Kidney (tissue), 14 donors: ENCODE measurements around the gene FGFR3. TPM values are rescaled to one million over a fixed set of nuclear protein-coding genes. Genes with fewer than 3 reads are reported as not detected.
A peak's percentile ranks its signal among the peaks of the same experiment; 100 is the strongest.

Experiments
- DNase-seq, 5 donors: peaks; one replicate each; pipeline ENCODE4 v3.0.0-alpha.2; 2013 to 2020
- FAIRE-seq: peaks from 2 replicates; lab custom pipeline; 2012; peaks lifted over from hg19 to GRCh38; lab: Jason Lieb, UNC
- H3K27ac ChIP-seq, 2 donors: one replicate each; pipeline ENCODE4 v1.7.0; 2013; ENCODE audit warnings: low read depth in 2 of 2, low read length in 2 of 2, inconsistent platforms in 1 of 2
- H3K27me3 ChIP-seq: one replicate; pipeline ENCODE4 v1.7.1; 2013; ENCODE audit warnings: low read length, inconsistent platforms; ENCODE audit not compliant: control insufficient read depth, insufficient read depth
- H3K36me3 ChIP-seq, 3 donors: one replicate each; pipeline versions ENCODE4 v1.7.0 to v1.7.1; 2013; ENCODE audit warnings: low read length in 3 of 3, control low read depth in 1 of 3, inconsistent platforms in 1 of 3; ENCODE audit not compliant: insufficient read depth in 3 of 3, control insufficient read depth in 2 of 3
- H3K4me1 ChIP-seq, 3 donors: one replicate each; pipeline versions ENCODE4 v1.7.0 to v1.7.1; 2013; ENCODE audit warnings: low read length in 3 of 3, inconsistent platforms in 1 of 3, low read depth in 1 of 3; ENCODE audit not compliant: control insufficient read depth in 2 of 3, insufficient read depth in 2 of 3
- H3K4me3 ChIP-seq, 3 donors: one replicate each; pipeline versions ENCODE4 v1.7.0 to v1.8.1; 2013; ENCODE audit warnings: low read length in 3 of 3, control low read depth in 1 of 3, inconsistent platforms in 1 of 3
- H3K9ac ChIP-seq, 3 donors: one replicate each; pipeline versions ENCODE4 v1.7.0 to v1.7.1; 2013; ENCODE audit warnings: low read length in 3 of 3, control low read depth in 1 of 3, inconsistent platforms in 1 of 3
- H3K9me3 ChIP-seq, 3 donors: one replicate each; pipeline versions ENCODE4 v1.7.0 to v1.7.1; 2013; ENCODE audit warnings: low read length in 3 of 3, control low read depth in 1 of 3, inconsistent platforms in 1 of 3; ENCODE audit not compliant: control insufficient read depth in 2 of 3, insufficient read depth in 1 of 3
- intact Hi-C: fragments of 100-400 bp; cut with DNase I; formaldehyde crosslinking; loops from one replicate; pipeline ENCODE4 v1.11.1; 2022
- polyA plus RNA-seq: library from polyadenylated mRNA; stranded (reverse); fragments of 350-450 nt; fragmentation: Illumina TruSeq; extraction: RNeasy Lipid Tissue Mini Kit (QIAGEN cat#74804); gene quantifications from one replicate; pipeline ENCODE4 v1.2.3, GENCODE V29; 2014; ENCODE audit warnings: low read depth, low replicate concordance; ENCODE audit not compliant: insufficient read depth
- total RNA-seq: library from RNA; stranded (reverse); fragmentation: NEBNext Ultra II Directional; extraction: Animal tissue kit (Norgen Biotek cat#: 25700); gene quantifications from one replicate; pipeline ENCODE4 v1.2.1, GENCODE V29; 2021
- TF ChIP-seq, protein P1 (sequence below): IDR thresholded peaks from 3 replicates; pipeline ENCODE4 v1.5.1; 2012; ENCODE audit warnings: mild to moderate bottlenecking, moderate library complexity, borderline replicate concordance; ENCODE audit not compliant: insufficient read depth; ENCODE audit errors: extremely low read depth
- donor health status: control.
- donor health status: control.
- donor health status: control.
- donor health status: control.
- donor health status: control.
- donor health status: DM: yes; HTN: yes; CAD: no.
- donor health status: Normal renal cell carcinoma (clear cell type).

FGFR3 gene
- total and polyA plus RNA-seq, 2 donors from 2014 or later: 25.5 to 28.5 TPM

DNA sequence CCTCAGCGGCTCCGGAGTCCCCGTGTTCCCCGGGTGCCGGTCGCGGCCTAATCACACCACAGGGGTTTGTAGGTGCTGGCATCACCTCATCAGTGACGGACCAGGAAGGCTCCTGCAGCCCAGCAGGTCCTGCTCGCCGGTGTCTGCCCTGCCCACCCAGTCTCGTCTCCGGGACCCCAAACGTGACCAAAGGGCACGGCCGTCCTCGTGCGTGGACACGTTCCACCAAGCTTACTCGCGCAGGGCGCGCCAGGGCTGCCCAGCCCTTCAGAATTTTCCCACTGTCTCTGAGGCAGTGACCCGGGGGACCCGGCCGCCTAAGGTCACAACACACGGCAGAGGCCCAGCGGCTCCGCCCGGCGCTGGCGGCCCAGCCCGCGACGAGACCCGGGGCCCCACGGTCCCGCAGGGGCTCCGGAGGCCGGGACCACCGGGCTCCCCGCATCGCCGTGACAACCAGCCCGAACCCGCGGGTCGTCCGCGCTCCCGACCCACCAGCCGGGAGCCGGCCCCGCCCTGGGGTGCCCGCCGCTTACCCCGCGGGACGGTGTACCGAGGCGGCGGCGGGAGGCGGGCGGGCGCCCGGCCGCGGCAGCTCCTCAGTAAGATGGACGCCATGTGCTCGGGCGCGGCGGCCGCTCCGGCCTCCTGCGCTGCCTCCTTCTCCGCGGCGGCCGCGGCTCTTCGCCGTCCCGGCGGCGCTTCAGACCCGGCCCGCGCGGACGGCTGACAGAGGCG, 62.4 kb downstream of the FGFR3 start:
- no peaks in the 10 kb centered on the region for H3K27me3 ChIP-seq
- peak overlapping the region; percentile 69 to 76 for H3K27ac ChIP-seq
- DNase-seq (peak in 3 of 5 donors; percentile 29 to 87 (median 74)), FAIRE-seq (no peak)
- TF ChIP-seq, protein P1, sequence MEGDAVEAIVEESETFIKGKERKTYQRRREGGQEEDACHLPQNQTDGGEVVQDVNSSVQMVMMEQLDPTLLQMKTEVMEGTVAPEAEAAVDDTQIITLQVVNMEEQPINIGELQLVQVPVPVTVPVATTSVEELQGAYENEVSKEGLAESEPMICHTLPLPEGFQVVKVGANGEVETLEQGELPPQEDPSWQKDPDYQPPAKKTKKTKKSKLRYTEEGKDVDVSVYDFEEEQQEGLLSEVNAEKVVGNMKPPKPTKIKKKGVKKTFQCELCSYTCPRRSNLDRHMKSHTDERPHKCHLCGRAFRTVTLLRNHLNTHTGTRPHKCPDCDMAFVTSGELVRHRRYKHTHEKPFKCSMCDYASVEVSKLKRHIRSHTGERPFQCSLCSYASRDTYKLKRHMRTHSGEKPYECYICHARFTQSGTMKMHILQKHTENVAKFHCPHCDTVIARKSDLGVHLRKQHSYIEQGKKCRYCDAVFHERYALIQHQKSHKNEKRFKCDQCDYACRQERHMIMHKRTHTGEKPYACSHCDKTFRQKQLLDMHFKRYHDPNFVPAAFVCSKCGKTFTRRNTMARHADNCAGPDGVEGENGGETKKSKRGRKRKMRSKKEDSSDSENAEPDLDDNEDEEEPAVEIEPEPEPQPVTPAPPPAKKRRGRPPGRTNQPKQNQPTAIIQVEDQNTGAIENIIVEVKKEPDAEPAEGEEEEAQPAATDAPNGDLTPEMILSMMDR: no peak
- no peaks in the 10 kb centered on the region for H3K9me3 ChIP-seq
- H3K36me3 ChIP-seq: no peaks in the 10 kb centered on the region
- H3K4me3 ChIP-seq: peak overlapping the region; percentile 58 to 80 (median 73)
- H3K4me1 ChIP-seq: peaks cover 0 to 40% (median 7%) of the 10 kb centered on the region in 3 donors
- intact Hi-C loops: no loop called here
- H3K9ac ChIP-seq: peak overlapping the region in 2 of 3 donors; percentile 69 to 82

DNA sequence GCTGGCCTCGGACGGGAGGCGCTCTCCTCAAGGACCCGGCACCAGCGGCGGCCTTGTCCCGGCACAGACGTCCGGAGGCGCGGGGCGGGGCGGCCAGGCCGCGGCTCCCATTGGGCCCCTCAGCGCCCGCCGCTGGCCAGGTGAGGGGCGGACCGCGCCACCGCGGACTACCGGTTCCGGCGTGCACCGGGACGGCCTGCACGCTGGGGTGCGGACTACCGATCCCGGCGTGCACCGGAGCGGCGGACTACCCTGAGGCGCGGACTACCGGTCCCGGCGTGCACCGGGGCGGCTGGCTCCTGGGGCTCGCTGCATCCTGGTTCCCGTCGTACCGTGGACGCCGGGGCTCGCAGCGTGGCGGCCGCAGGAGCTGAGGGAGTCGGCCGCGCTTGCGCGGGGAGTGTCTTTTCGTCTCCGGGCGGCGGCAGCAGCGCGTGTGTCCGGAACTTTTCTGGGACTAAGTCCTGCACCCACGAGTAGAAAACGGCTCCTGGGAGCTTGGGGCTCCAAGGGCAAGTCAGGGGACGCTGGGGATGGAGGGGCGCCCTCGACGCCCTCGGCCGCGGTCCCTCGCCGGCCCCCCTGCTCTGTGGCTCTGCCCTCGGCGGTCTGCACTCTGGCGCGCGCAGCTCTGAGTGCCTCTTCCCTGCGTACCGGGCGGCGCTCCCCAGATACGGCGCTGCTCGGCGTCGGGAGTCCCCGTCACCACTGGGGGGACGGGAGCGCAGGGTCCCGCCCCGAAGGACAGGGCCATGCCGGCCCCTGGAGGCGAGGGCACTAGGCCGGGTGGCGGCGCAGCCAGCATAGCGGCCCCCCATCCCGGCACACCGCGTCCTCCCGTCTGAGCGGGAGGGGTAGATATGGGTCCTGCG, 63.2 kb downstream of the FGFR3 start, which contains the start of gene LETM1:
LETM1 (minus strand) TSS at position 86 of the 872 bp plus-strand sequence. CDS start 206 bp downstream, outside the sequence.
- intact Hi-C loops: no loop called here
- FAIRE-seq (no peak), DNase-seq (peak; percentile 96 to 99 (median 97))
- peak within 1 kb of the TSS; percentile 66 to 80 (median 73) for H3K4me3 ChIP-seq
- H3K9ac ChIP-seq: peak within 1 kb of the TSS; percentile 30 to 82 (median 71)
- peak within 1 kb of the TSS; percentile 76 to 80 for H3K27ac ChIP-seq
- no peaks in the 10 kb centered on the region for H3K27me3 ChIP-seq
- H3K4me1 ChIP-seq: peaks cover 0 to 34% (median 7%) of the 10 kb centered on the region in 3 donors
- no peaks in the 10 kb centered on the region for H3K36me3 ChIP-seq
- TF ChIP-seq, protein P1: no peak
- no peaks in the 10 kb centered on the region for H3K9me3 ChIP-seq

DNA sequence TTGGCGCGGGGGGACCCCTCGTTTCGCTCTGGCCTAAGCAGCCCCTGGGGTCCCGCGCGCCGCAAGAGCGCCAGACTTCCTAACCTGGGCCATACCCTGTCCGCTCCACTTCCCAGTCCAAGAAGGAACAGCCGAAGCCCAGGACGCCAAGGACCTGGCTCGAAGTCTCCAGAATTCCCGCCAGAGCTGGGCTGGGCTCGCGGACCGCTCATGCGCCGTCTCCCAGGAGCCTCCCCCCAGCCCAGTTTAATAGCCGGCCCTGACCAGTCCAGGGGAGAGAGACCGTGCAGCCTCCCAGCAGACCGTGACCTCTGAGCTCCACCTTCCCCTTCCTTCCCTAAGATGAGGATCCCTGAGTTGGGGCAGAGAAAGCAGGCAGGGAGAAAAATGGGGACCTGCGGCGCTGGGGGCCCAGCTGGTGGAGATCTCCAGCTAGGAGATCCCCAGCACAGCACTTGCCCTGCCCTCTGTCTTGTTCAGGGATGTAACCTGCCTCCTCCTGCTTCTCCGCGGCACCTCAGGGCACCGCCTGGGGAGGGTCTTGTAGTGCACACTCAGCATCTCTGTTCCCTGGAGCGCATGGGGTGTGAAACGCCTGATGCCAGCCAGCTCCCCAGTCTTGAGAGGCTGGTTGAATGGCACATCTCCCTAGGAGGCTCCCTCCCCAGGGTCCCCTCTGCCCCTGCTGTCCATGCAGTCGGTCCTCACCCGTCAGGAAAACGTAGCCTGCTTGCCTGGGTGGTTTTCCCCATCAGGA, 64.0 kb downstream of the FGFR3 start:
- Histone ChIP-seq H3K27ac (peak overlapping the region; percentile 76 to 80), H3K4me1 (peaks cover 0 to 28% (median under 1%) of the 10 kb centered on the region in 3 donors)
- FAIRE-seq: no peak

More for the DNA sequence above, 64.0 kb downstream of the FGFR3 start:
- peak; percentile 69 to 90 (median 83) for DNase-seq
- Histone ChIP-seq H3K9ac (peak overlapping the region in 2 of 3 donors; percentile 71 to 80), H3K36me3 (no peaks in the 10 kb centered on the region), H3K4me3 (peak overlapping the region; percentile 66 to 74 (median 69)), H3K9me3 (no peaks in the 10 kb centered on the region), H3K27me3 (no peaks in the 10 kb centered on the region)
- TF ChIP-seq, protein P1: no peak
- intact Hi-C loops: no loop called here
